K562 (cell line): ENCODE results near the gene ROBO1.

Experiments used
- HMG20B ChIP-seq: fragments of 250-450 bp; sonication (Bioruptor Pico); IDR thresholded peaks from 2 replicates; pipeline ENCODE4 v1.5.0; 2021; ENCODE audit warnings: mild to moderate bottlenecking
- LEF1 ChIP-seq: fragments of 450-650 bp; IDR thresholded peaks from 2 replicates; pipeline ENCODE4 v1.6.1; 2016; ENCODE audit warnings: mild to moderate bottlenecking
- MAX ChIP-seq: sonication (generic); formaldehyde crosslinking; IDR thresholded peaks from 2 replicates; pipeline ENCODE4 v1.9.0; 2022; ENCODE audit warnings: mild to moderate bottlenecking, missing genetic modification reagents
- MXD1 ChIP-seq: fragments of 250-450 bp; sonication (Bioruptor Pico); IDR thresholded peaks from 2 replicates; pipeline ENCODE4 v1.8.0; 2021; ENCODE audit warnings: borderline replicate concordance, mild to moderate bottlenecking, moderate library complexity; ENCODE audit not compliant: poor library complexity, severe bottlenecking
- RNF219 ChIP-seq: fragments of 250-450 bp; sonication (Bioruptor Pico); IDR thresholded peaks from 2 replicates; pipeline ENCODE4 v1.5.0; 2022; ENCODE audit warnings: mild to moderate bottlenecking
- ZNF780A ChIP-seq: fragments of 250-450 bp; sonication (Bioruptor Pico); IDR thresholded peaks from 2 replicates; pipeline ENCODE4 v1.5.0; 2021; ENCODE audit warnings: mild to moderate bottlenecking

GRCh38 chr3:79414035-79414434 is 353.8 kb downstream of the ROBO1 start:
- TF ChIP-seq LEF1 (no peak), MXD1 (CRISPR knock-in tag) (no peak), RNF219 (CRISPR knock-in tag) (no peak), HMG20B (CRISPR knock-in tag) (no peak), MAX (CRISPR knock-in tag) (no peak), ZNF780A (no peak)
